Activated CD8-positive, alpha-beta memory T cell treated with anti-CD3 and anti-CD28 coated beads for 24 hours (primary cell): ENCODE data around the gene OR2M2.

Experiments
- DNase-seq: peaks from one replicate; pipeline ENCODE4 v3.0.0-alpha.2; 2020

Gene OR2M2, protein sequence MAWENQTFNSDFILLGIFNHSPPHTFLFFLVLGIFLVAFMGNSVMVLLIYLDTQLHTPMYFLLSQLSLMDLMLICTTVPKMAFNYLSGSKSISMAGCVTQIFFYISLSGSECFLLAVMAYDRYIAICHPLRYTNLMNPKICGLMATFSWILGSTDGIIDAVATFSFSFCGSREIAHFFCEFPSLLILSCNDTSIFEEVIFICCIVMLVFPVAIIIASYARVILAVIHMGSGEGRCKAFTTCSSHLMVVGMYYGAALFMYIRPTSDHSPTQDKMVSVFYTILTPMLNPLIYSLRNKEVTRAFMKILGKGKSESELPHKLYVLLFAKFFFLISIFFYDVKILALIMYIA

DNA sequence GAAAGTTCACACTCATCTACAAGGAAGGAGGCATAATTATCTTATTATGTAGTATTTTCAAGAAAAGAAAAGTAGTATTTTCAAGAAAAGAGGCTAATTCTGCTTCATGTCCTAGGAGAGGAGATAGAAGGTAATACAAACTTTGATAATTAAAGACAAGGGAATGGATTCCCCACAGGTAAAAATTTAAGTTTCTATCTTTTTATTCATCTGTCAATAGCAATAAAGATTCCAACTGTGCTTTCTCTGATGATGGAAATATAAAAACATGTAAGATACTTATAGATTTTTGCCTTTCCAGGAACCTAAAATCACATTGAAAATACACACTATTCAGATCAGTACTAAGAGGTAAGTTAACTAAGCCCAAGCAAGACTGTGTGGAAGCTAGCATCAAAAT is at the start of gene OR2M2:
OR2M2 (plus strand) TSS at position 301 of the 400 bp plus-strand sequence. CDS start 5,165 bp downstream, outside the sequence.
- no peak for DNase-seq

DNA sequence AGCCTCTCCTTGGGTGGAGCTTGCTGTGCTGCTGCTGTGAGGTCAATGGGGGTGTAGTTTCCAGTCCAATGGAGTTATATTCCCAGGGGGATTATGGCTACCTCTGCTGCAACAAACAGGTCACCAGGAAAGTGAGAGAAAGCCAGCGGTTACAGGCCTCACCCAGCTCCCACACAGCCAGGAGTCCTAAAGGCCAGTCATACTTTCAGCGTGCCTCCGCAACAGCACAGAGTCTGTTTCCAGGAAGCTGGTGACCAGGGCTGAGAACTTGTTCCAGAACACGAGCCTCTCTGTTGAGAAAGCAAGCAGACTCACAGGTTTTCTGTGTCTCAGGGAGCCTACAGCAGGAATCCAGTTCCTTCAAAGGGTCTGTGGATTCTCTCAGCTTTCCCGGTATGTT is 47.0 kb upstream of the OR2M2 start:
- no peak for DNase-seq

DNA sequence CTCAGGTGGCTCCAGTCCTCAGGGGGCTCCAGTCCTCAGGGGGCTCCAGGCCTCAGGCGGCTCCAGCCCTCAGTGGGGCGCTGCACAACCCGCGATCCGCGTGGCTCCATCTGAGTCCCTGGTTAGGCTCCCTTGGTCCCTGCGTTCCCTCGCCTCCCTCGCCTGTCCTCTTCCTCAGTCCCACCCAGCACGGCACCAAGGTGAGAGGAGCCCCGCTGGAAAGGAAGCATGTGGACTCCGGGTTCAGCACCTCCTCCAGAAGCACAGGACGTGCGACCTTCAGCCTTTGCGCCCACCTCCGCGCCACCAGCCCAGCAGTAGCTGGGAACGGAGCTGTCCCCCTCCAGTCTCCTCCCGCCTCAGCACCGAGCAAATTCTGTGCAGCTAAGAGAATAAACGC is 37.8 kb upstream of the OR2M2 start:
- DNase-seq = no peak

DNA sequence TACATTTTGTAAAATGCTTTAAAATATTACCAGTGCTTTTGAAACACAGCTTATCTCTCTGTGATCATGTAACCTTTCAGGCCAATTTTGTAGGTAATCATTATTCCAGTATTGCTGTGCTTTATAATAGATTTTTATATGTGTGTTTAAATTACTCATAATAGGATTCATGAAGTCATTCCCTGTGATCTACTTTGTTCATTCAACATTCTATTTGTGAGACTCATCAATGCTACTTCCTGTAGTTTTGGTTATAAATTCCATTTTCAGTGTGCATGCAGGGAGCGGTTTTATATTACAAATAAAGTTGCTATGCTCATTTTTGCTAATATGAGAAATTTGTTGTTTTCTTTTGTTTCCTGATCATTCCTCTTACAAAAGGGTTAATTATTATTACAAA is 33.8 kb upstream of the OR2M2 start:
- no peak for DNase-seq

DNA sequence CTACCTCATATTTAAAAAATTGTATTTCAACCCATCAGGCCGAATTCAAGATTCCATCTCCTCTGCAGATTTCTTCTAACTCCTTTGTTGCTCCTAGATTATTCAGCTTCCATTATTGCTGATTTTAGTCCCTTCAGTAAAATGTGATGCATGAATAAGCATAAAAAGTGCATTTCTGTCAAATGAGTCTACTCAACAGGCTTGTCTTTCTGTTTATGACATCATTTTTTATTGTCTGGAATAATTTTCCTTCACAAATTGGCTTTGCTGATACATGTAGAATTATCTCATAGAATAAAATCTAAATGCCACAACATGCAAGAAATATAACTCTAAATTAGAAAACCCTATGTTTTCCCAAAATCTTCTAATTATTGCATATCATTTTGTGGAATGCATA is 31.3 kb upstream of the OR2M2 start:
- no peak for DNase-seq

DNA sequence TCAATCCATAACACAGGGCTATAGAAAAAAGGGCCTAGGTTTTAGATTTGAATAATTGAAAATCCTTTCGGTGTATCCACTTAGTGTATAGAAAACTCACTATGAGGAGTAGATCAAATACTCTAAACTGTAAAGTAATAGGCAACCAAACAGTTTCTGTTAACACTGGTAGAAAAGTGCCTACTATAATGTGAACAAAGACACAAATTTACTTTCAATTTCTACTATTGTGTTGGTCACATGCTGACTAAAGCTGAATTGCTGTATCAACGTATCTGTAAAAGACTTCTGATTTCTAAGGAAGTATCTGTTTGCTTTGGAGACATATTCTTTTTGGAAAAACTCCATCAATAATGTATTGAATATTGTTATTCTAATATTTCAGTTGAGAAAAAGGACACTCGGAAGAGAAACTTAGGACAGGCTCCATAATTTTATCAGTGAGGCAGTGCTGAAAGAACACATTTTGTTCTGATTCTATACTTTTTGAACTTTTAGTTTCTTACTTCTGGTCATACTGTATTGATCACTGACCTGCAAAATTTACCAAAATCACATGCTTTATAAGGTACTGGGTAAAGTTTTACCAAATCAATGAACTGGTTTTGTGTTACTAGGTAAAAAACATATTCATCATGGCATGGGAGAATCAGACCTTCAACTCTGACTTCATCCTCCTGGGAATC is 30.0 kb upstream of the OR2M2 start, which contains the start of gene OR2M5:
OR2M5 (plus strand) TSS at position 636 of the 686 bp plus-strand sequence; CDS start at position 636, 0 bp downstream.
- no peak for DNase-seq

DNA sequence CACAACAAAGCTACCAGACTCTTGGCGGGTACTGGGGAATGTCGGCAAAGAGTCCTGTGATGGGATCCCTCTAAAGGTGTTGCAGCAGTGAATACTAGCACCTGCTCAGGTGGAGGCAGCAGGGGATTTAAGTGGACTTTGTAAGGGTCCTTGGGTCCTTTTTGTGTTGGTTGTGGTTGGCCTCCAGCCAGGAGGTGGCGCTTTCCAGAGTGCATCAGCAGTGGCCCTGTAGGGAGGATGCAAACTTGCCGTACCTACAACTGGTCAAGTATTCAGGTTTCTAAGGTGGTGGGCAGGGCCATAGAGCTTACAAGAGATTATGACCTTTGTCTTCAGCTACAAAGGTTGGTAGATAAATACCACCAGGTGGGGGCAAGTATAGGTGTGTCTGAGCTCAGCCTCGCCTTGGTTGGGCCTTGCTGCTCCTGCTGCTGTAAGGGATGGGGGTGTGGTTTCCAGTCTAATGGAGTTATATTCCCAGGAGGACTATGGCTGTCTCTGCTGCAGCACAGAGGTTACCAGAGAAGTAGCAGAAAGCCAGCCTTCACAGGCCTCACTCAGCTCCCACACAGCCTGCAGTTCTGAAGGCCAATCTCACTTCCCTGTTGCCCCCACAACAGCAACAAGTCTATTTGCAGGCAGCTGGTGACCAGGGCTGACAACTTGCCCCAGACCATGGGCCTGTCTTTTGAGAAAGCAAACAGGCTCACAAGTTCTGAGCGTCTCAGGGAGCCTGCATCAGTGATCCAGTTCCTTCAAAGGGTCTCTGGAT is 22.4 kb upstream of the OR2M2 start:
- DNase-seq = no peak

DNA sequence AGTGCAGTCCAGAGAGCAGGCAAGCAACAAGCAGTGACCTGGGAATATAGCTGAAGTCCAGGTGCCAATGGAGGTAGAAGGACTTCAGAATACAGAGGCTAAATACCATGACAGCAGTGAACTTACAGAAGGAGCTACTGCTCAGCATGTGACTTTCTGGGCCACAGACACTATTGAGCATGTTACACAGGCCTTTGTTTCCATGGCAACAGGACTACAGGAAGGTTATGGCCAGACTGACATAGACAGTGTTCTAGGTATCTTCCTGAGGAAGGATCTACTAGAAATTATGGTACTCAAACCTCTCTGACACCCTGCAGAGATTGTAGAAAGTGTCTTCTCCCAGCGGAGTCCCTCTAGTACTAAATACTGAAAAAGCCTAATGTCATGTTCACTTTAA is 18.7 kb upstream of the OR2M2 start:
- no peak for DNase-seq

DNA sequence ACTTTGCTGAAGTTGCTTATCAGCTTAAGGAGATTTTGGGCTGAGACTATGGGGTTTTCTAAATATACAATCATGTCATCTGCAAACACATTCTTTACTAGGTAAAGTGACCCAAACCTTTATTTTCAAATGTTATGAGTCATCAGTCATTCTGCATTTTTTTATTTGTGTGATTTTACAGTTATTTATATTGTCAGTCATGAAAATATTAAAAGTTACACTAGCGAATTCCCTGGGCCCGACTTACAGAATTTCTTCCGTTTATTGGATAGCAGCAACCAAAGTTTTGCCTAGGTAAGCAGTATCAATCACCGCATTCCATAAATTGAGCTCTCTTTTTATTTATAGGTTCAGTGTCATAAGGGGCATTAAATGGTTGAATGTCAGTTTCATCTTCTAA is 15.9 kb upstream of the OR2M2 start:
- no peak for DNase-seq

DNA sequence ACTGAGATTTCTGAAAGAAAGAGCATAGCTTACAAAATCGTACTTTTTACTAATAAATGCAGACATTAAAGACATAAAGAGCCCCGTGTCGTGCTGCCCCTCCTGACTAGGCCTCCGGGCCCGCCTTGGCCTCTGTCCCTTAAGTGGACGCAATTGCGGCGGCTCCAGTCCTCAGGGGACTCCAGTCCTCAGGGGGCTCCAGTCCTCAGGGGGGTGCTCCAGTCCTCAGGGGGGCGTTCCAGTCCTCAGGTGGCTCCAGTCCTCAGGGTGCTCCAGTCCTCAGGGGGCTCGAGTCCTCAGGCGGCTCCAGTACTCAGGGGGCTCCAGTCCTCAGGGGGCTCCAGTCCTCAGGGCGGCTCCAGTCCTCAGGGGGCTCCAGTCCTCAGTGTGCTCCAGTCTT is 10.6 kb upstream of the OR2M2 start:
- DNase-seq = no peak

DNA sequence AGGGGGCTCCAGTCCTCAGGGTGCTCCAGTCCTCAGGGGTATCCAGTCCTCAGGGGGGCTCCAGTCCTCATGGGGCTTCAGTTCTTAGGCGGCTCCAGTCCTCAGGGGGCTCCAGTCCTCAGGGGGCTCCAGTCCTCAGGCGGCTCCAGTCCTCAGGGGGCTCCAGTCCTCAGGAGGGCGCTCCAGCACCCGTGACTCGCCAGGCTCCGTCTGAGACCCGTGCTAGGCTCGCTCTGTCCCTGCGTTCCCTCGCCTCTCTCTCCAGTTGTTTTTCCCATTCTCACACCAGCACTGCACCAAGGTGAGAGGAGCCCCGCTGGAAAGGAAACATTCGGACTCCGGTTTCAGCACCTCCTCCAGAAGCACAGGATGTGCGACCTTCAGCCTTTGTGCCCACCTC is 9.4 kb upstream of the OR2M2 start:
- DNase-seq = no peak

DNA sequence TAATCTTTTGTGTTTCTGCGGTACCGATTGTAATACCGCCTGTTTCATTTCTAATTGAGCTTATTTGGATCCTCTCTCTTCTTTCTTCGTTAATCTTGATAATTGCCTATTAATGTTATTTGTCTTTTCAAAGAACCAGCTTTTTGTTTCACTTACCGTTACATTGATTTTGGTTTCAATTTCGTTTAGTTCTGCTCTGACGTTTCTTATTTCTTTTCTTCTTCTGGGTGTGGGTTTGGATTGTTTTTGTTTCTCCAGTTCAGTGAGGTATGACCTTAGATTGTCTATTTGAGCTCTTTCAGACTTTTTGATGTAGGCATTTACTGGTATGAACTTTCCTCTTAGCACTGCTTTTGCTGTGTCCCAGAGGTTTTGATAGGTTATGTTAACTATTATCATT is 9.4 kb downstream of the OR2M2 start:
- DNase-seq = no peak

DNA sequence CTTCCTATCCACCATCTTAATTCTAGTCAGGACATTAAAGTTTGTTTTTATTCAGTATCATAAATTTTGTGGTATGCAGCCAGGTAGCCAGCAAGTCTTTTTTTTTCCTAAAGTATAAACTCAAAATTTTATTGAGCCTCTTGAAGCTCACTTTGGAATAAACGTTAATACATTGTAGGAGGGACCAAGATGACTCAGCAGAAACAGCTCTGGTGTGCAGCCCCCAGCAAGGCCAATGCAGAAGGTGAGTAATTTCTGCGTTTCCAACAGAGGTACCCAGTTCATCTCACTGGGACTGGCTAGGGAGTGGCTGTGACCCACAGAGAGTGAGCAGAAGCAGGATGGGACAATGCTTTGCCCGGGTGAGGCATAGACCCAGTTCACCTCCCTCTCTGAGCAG is 12.7 kb downstream of the OR2M2 start:
- DNase-seq = no peak

DNA sequence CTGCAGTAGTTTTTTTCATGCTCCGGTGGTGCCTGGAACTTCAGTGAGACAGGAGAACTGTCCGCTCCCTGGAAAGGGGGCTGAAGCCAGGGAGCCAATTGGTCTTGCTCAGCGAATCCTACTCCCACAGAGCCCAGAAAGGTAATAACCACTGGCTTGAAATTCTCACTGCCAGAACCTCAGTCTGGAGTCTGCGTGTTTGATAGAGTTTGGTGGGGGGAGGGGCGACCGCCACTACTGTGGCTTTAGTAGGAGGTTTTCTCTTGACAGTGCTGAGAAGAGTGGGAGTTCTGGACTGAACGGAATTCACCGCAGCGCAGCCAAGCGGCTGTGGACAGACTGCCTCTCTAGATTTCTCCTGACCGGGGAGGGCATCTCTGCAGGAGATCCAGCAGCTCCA is 14.4 kb downstream of the OR2M2 start:
- no peak for DNase-seq

DNA sequence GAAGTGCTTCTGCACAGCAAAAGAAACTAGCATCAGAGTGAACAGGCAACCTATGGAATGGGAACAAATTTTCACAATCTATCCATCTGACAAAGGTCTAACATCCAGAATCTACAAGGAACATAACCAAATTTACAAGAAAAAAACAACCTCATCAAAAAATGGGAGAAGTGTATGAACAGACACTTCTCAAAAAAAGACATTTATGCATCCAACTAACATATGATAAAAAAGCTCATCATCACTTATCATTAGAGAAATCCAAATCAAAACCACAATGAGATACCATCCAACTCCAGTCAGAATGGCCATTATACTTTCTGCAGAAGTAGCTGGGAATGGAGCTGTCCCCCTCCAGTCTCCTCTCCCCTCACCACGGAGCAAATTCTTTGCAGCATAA is 19.5 kb downstream of the OR2M2 start:
- no peak for DNase-seq

DNA sequence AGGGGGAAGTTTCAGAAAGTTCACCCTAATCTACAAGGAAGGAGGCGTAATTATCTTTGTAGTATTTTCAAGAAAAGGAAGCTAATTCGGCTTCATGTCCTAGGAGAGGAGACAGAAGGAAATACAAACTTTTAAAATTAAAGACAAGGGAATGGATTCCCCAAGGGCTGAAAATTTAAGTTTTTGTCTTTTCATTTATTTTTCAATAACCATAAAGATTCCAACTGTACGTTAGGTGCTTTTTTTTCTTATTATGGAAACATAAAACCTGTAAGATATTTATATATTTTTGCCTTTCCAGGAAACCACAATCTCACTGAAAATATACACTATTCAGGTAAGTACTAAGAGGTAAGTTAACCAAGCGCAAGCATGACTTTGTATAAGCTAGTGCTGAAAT is 22.3 kb downstream of the OR2M2 start, which contains the start of gene OR2M3:
OR2M3 (plus strand) TSS at position 301 of the 400 bp plus-strand sequence. CDS start 5,803 bp downstream, outside the sequence.
- DNase-seq = no peak

DNA sequence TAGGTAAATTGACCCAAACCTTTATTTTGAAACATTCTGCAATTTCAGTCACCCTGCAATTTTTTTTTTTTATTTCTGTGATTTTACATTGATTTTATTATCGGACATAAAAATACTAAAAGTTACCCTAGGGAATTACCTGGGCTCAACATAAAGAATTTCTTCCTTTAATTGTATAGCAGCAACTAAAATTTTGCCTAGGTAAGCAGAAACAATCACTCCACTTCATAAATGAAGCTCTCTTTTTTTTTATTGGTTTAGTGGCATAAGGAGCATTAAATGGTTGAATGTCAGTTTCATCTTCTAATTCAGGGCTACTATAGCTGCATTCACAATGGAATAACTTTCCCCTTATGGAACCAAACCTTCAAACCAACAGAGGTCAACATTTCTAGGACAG is 41.3 kb downstream of the OR2M2 start:
- no peak for DNase-seq

DNA sequence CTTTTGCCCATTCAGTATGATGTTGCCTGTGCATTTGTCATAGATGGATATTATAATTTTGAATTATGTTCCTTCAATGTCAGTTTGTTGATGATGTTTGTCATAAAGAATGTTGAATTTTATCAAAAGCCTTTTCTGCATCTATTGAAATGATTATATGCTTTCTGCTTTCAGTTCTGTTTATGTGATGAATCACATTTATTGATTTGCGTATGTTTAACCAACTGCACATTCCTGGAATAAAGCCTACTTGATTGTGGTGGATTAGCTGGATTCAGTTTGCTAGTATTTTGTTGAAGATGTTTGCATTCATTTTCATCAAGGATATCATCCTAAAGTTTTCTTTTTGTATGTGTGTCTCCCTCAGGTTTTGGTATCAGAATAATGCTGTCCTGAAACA is 50.9 kb downstream of the OR2M2 start:
- DNase-seq = no peak

DNA sequence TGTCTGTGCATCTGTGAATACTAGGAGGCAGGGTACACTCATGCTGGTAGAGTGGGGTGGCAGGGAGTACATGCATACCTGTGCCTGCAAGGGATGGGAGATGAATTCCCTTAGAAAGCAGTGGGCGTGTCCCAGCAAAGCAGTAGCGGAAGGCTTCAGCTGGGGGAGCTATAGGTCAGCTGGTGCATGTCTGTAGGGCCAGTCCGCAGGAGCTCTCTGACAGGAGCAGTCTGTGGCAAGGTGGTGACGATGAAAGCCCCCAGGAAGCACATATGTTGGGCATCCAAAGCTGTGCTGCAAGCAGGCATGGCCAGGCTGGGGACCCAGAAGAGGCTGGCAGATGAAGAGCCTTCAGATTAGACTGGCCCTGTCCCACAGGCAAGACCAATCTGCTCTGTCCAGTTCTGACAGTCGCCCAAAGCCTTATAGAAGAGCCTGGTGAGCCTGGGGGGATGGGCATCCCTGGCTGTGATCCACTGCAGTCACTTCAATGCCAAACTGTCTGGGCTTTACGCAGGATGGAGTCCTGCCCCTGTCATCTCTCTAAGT is 54.8 kb downstream of the OR2M2 start:
- DNase-seq = no peak
